ENCODE measurements around the gene FETUB.

DNA sequence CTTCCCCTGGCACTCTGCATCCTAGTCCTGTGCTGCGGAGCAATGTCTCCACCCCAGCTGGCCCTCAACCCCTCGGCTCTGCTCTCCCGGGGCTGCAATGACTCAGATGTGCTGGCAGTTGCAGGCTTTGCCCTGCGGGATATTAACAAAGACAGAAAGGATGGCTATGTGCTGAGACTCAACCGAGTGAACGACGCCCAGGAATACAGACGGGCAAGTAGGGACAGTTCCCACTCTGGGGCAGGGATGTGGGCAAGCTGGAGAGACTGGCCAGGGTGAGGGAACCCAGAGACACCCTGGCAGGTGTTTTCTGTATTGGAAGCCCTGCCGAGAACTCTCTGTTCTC, 247 bp downstream of the FETUB start:
- TF ChIP-seq, protein P1, sequence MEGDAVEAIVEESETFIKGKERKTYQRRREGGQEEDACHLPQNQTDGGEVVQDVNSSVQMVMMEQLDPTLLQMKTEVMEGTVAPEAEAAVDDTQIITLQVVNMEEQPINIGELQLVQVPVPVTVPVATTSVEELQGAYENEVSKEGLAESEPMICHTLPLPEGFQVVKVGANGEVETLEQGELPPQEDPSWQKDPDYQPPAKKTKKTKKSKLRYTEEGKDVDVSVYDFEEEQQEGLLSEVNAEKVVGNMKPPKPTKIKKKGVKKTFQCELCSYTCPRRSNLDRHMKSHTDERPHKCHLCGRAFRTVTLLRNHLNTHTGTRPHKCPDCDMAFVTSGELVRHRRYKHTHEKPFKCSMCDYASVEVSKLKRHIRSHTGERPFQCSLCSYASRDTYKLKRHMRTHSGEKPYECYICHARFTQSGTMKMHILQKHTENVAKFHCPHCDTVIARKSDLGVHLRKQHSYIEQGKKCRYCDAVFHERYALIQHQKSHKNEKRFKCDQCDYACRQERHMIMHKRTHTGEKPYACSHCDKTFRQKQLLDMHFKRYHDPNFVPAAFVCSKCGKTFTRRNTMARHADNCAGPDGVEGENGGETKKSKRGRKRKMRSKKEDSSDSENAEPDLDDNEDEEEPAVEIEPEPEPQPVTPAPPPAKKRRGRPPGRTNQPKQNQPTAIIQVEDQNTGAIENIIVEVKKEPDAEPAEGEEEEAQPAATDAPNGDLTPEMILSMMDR (conservative IDR thresholded peaks at IDR 0.05) = no peak
- TF ChIP-seq ZFX (IDR thresholded peaks at IDR 0.05) = no peak

Data from C4-2B (cell line).